HepG2 (cell line): ENCODE data around the gene SAXO1. TPM values are rescaled to one million over a fixed set of nuclear protein-coding genes. Genes with fewer than 3 reads are reported as not detected.

Experiments used
- ATAC-seq: fragments of 200-7000 bp; cut with Tn5 transposase; 3 replicates; pipeline ENCODE4 v1.9.1; 2020; ENCODE audit warnings: mild to moderate bottlenecking, moderate library complexity
- BruUV-seq: library from RNA; stranded (reverse); fragments of 400-500 nt; replicated peaks from 2 replicates; lab custom pipeline; 2021; lab: Mats Ljungman, UMichigan
- CTCF ChIA-PET: fragments of 300-600 bp; formaldehyde crosslinking; extraction: SDS; loops from one replicate; lab custom pipeline; 2021; ENCODE audit warnings: low total read pairs, inconsistent platforms, low intra/inter-chr PET ratio; lab: Yijun Ruan, JAX
- POLR2A ChIA-PET: fragments of 350-600 bp; sonication (Branson Sonifier 250); formaldehyde crosslinking; loops from one replicate; lab custom pipeline; 2020; ENCODE audit warnings: antibody characterized with exemption, inconsistent platforms; lab: Yijun Ruan, JAX
- DNase-seq: peaks from one replicate; pipeline ENCODE4 v3.0.0-alpha.2; 2015; ENCODE audit warnings: low spot score
- FAIRE-seq: peaks from 3 replicates; lab custom pipeline; 2011; peaks lifted over from hg19 to GRCh38; lab: Jason Lieb, UNC
- H2AFZ ChIP-seq: one replicate; pipeline ENCODE4 v1.6.1; 2011; ENCODE audit warnings: low read length, inconsistent platforms
- H3K27ac ChIP-seq: fragments of 300-600 bp; 3 replicates; pipeline ENCODE4 v1.8.0; 2011; ENCODE audit warnings: mixed run types, mild to moderate bottlenecking, mixed read lengths, low read length, inconsistent platforms; ENCODE audit not compliant: insufficient read depth; ENCODE audit errors: extremely low read length
- H3K27me3 ChIP-seq, 2 experiments: fragments of 200-600 bp in 1 of 2; 2 replicates in 1 of 2; 3 replicates in 1 of 2; pipeline versions ENCODE4 v1.6.0 to v1.8.0; 2011; ENCODE audit warnings: low read length in 2 of 2, mild to moderate bottlenecking in 2 of 2, moderate library complexity in 2 of 2, inconsistent platforms in 1 of 2; ENCODE audit not compliant: insufficient read depth in 2 of 2, control insufficient read depth in 1 of 2
- H3K36me3 ChIP-seq, 2 experiments: fragments of 200-600 bp in 1 of 2; replicated peaks in 1 of 2; 2 replicates in 1 of 2; 3 replicates in 1 of 2; pipeline versions ENCODE4 v1.5.1 to v1.8.0; 2011; ENCODE audit warnings: low read length in 2 of 2, inconsistent platforms in 1 of 2; ENCODE audit not compliant: insufficient read depth in 2 of 2, control insufficient read depth in 1 of 2
- H3K4me1 ChIP-seq: 2 replicates; pipeline ENCODE4 v1.5.1; 2012; ENCODE audit warnings: low read length, inconsistent platforms; ENCODE audit not compliant: insufficient read depth
- H3K4me2 ChIP-seq: 2 replicates; pipeline ENCODE4 v1.6.0; 2011; ENCODE audit warnings: low read depth, low read length, inconsistent platforms
- H3K4me3 ChIP-seq, 3 experiments: fragments of 200-600 bp in 1 of 3; sonication (generic), shearing (Covaris generic) in 1 of 3; replicated peaks in 1 of 3; 2 replicates each; pipeline ENCODE4 v1.5.1; 2011 to 2016; ENCODE audit warnings: low read length in 3 of 3, inconsistent platforms in 2 of 3, low read depth in 2 of 3, mild to moderate bottlenecking in 2 of 3, control low read depth in 1 of 3, mixed read lengths in 1 of 3; ENCODE audit not compliant: insufficient read depth in 1 of 3
- H3K79me2 ChIP-seq: one replicate; pipeline ENCODE4 v1.6.1; 2011; ENCODE audit warnings: low read length, inconsistent platforms; ENCODE audit not compliant: insufficient read depth
- H3K9ac ChIP-seq: 2 replicates; pipeline ENCODE4 v1.6.0; 2011; ENCODE audit warnings: mild to moderate bottlenecking, low read depth, low read length, inconsistent platforms; ENCODE audit not compliant: insufficient read depth
- H3K9me3 ChIP-seq: 2 replicates; pipeline ENCODE4 v1.5.1; 2012; ENCODE audit warnings: mild to moderate bottlenecking, low read length
- H4K20me1 ChIP-seq: 2 replicates; pipeline ENCODE4 v1.6.0; 2011; ENCODE audit warnings: inconsistent platforms, mild to moderate bottlenecking, low read length, moderate library complexity; ENCODE audit not compliant: insufficient read depth
- AHR ChIP-seq: IDR thresholded peaks from 2 replicates; pipeline ENCODE4 v1.6.1; 2018; ENCODE audit warnings: missing genetic modification reagents, missing compliant biosample characterization
- HNF1A ChIP-seq, 2 experiments: sonication (generic) in 1 of 2; formaldehyde crosslinking in 1 of 2; IDR thresholded peaks; 2 replicates each; pipeline versions ENCODE4 v1.4.0 to v1.6.1; 2016 to 2020; ENCODE audit warnings: borderline replicate concordance in 1 of 2, low read depth in 1 of 2, mild to moderate bottlenecking in 1 of 2, missing genetic modification reagents in 1 of 2
- NCOA2 ChIP-seq: sonication (generic); formaldehyde crosslinking; IDR thresholded peaks from 2 replicates; pipeline ENCODE4 v1.8.0; 2022; ENCODE audit warnings: inconsistent platforms
- NFKBIZ ChIP-seq: IDR thresholded peaks from 2 replicates; pipeline ENCODE4 v1.6.1; 2018; ENCODE audit warnings: missing genetic modification reagents, missing compliant biosample characterization
- PREB ChIP-seq: sonication (generic); formaldehyde crosslinking; IDR thresholded peaks from 2 replicates; pipeline ENCODE4 v1.4.0; 2020; ENCODE audit warnings: missing genetic modification reagents
- RAD51 ChIP-seq: fragments of 450-650 bp; IDR thresholded peaks from 2 replicates; pipeline ENCODE4 v1.6.1; 2016; ENCODE audit warnings: borderline replicate concordance
- SYNCRIP ChIP-seq: fragments of 200-400 bp; formaldehyde crosslinking; IDR thresholded peaks from 2 replicates; pipeline ENCODE4 v1.6.1; 2018; ENCODE audit warnings: mild to moderate bottlenecking, low read depth, low read length; ENCODE audit not compliant: insufficient read depth
- ZBTB2 ChIP-seq: sonication (generic); formaldehyde crosslinking; IDR thresholded peaks from 2 replicates; pipeline ENCODE4 v1.8.0; 2022; ENCODE audit warnings: low read depth, missing genetic modification reagents
- ZNF234 ChIP-seq: sonication (generic); formaldehyde crosslinking; conservative IDR thresholded peaks from 2 replicates; pipeline ENCODE4 v1.5.1; 2020; ENCODE audit warnings: mild to moderate bottlenecking, missing genetic modification reagents
- ZNF709 ChIP-seq: sonication (generic); formaldehyde crosslinking; IDR thresholded peaks from 2 replicates; pipeline ENCODE4 v1.5.0; 2020; ENCODE audit warnings: mild to moderate bottlenecking, missing genetic modification reagents
- ZNF776 ChIP-seq: sonication (generic); formaldehyde crosslinking; IDR thresholded peaks from 2 replicates; pipeline ENCODE4 v1.4.0; 2020; ENCODE audit warnings: mild to moderate bottlenecking, missing genetic modification reagents
- WGBS: methylation state at CpG from one replicate; pipeline ENCODE4 v1.1.6; 2017; ENCODE audit warnings: low lambda C conversion rate; 5-methylcytosine and 5-hydroxymethylcytosine counted together
- in situ Hi-C: cut with HindIII; loops from 2 replicates; pipeline ENCODE4 v1.10.0; 2017; ENCODE audit warnings: low pct_unique_long_range_greater_than_20kb; ENCODE audit not compliant: extremely low pct_ligation_motif_present
- intact Hi-C: fragments of 100-400 bp; cut with micrococcal nuclease; formaldehyde crosslinking; loops from one replicate; pipeline ENCODE4 v1.10.0; 2022; ENCODE audit not compliant: unreplicated experiment
- polyA plus RNA-seq, 8 experiments: library from polyadenylated mRNA; depleted of rRNA in 3 of 8; stranded (reverse) in 7 of 8; unstranded in 1 of 8; fragments of >200 nt; fragmentation: Illumina TruSeq in 4 of 8; extraction: Trizol in 4 of 8; gene quantifications; 2 replicates each; pipeline versions ENCODE4 v1.2.1 to v1.2.3, GENCODE V29; 2011 to 2016; ENCODE audit warnings: low read depth in 4 of 8, missing spikeins in 1 of 8, mixed read lengths in 1 of 8; ENCODE audit not compliant: insufficient read depth in 1 of 8
- total RNA-seq, 5 experiments: library from RNA; depleted of rRNA; stranded (reverse); fragments of >200 nt; fragmentation: Illumina TruSeq; extraction: Trizol; gene quantifications; 2 replicates each; pipeline ENCODE4 v1.2.3, GENCODE V29; 2016; ENCODE audit warnings: low read depth in 1 of 5

The SAXO1 gene
- total and polyA plus RNA-seq, 2 of the 13 experiments (the other 11 are each of a cell fraction or from before 2014, with no cell fraction given): not detected

GRCh38 chr9:18923167-18923566 lies 109.8 kb downstream of the SAXO1 start:
- BruUV-seq: no TSS peak
- no peaks in the 10 kb centered on the region for H3K9me3 ChIP-seq
- no peaks in the 10 kb centered on the region for H3K79me2 ChIP-seq
- no peak overlapping the region for H3K27ac ChIP-seq
- CTCF ChIA-PET: no interaction called here
- no peak overlapping the region for H2AFZ ChIP-seq
- no peak for FAIRE-seq
- H3K4me1 ChIP-seq: no peaks in the 10 kb centered on the region
- WGBS: 0% methylated on average over 2 of the region's 2 CpGs
- H3K9ac ChIP-seq: no peak overlapping the region
- no peak for DNase-seq
- no peaks in the 10 kb centered on the region for H3K36me3 ChIP-seq
- POLR2A ChIA-PET: no interaction called here
- in situ Hi-C loops (no loop called here), intact Hi-C loops (no loop called here)
- no peak overlapping the region for H3K4me2 ChIP-seq
- no peak for ATAC-seq
- H4K20me1 ChIP-seq: no peaks in the 10 kb centered on the region
- no peak overlapping the region for H3K4me3 ChIP-seq
- H3K27me3 ChIP-seq: peaks cover 1 to 18% of the 10 kb centered on the region in 2 experiments; a peak in 1 of 5 replicates
- TF ChIP-seq ZBTB2 (no peak), ZNF776 (CRISPR knock-in tag) (no peak), SYNCRIP (no peak)

- Histone ChIP-seq H3K27me3 (peaks cover 1 to 18% of the 10 kb centered on the region in 2 experiments; a peak in 1 of 5 replicates), H2AFZ (no peak overlapping the region), H3K4me3 (no peak overlapping the region), H3K36me3 (no peaks in the 10 kb centered on the region), H3K9me3 (no peaks in the 10 kb centered on the region), H4K20me1 (no peaks in the 10 kb centered on the region), H3K4me1 (no peaks in the 10 kb centered on the region), H3K9ac (no peak overlapping the region), H3K79me2 (no peaks in the 10 kb centered on the region), H3K4me2 (no peak overlapping the region), H3K27ac (no peak overlapping the region)
- 14% methylated on average over 3 of the region's 8 CpGs for WGBS
- in situ Hi-C loops (no loop called here), intact Hi-C loops (no loop called here)
- CTCF ChIA-PET: no interaction called here
- BruUV-seq: no TSS peak
- POLR2A ChIA-PET: no interaction called here
- ATAC-seq (no peak), DNase-seq (no peak), FAIRE-seq (no peak)
- no peak for TF ChIP-seq ZNF709 (CRISPR knock-in tag)
- no peak for TF ChIP-seq NFKBIZ (CRISPR knock-in tag)
- TF ChIP-seq NCOA2: no peak
- TF ChIP-seq ZNF234 (CRISPR knock-in tag): no peak
- no peak for TF ChIP-seq PREB (CRISPR knock-in tag)
- no peak for TF ChIP-seq HNF1A (IDR thresholded peaks at IDR 0.05; ENCODE audit: low read depth)
- TF ChIP-seq HNF1A (CRISPR knock-in tag; IDR thresholded peaks at IDR 0.05; ENCODE audit: borderline replicate concordance): no peak
- no peak for TF ChIP-seq AHR
- TF ChIP-seq RAD51: no peak
Measured at GRCh38 chr9:18922161-18922885, 110.7 kb downstream of the SAXO1 start.
